ENCODE data around the gene HTR4.

HTR4 gene

GRCh38 chr5:148660346-148660660 is 6.0 kb upstream of the HTR4 start:
- DNase-seq, result no peak

GRCh38 chr5:148659641-148660345 is 5.5 kb upstream of the HTR4 start:
- no peak for DNase-seq

- no peak for DNase-seq
Observed at GRCh38 chr5:148653291-148653835, 964 bp downstream of the HTR4 start.

GRCh38 chr5:148651528-148651927 is 2.8 kb downstream of the HTR4 start:
- DNase-seq, result no peak

GRCh38 chr5:148645527-148645926 is 8.8 kb downstream of the HTR4 start:
- DNase-seq, result no peak

GRCh38 chr5:148641735-148642134 is 12.6 kb downstream of the HTR4 start:
- DNase-seq, result no peak

GRCh38 chr5:148640471-148640870 is 13.9 kb downstream of the HTR4 start:
- DNase-seq, result no peak

GRCh38 chr5:148639081-148639480 is 15.2 kb downstream of the HTR4 start:
- no peak for DNase-seq

GRCh38 chr5:148636353-148636752 is 18.0 kb downstream of the HTR4 start:
- no peak for DNase-seq

- DNase-seq, result no peak
Observed at GRCh38 chr5:148635321-148636083, 18.8 kb downstream of the HTR4 start.

- DNase-seq, result no peak
Observed at GRCh38 chr5:148633067-148633377, 21.3 kb downstream of the HTR4 start.

- no peak for DNase-seq
Observed at GRCh38 chr5:148632255-148633066, 21.9 kb downstream of the HTR4 start.

- DNase-seq, result no peak
Observed at GRCh38 chr5:148626986-148627385, 27.3 kb downstream of the HTR4 start.

GRCh38 chr5:148626081-148626613 is 28.2 kb downstream of the HTR4 start:
- DNase-seq, result no peak

GRCh38 chr5:148625250-148625649 is 29.1 kb downstream of the HTR4 start:
- no peak for DNase-seq

- DNase-seq, result no peak
Observed at GRCh38 chr5:148623741-148624140, 30.6 kb downstream of the HTR4 start.

GRCh38 chr5:148623101-148623500 is 31.2 kb downstream of the HTR4 start:
- no peak for DNase-seq

GRCh38 chr5:148620696-148621095 is 33.6 kb downstream of the HTR4 start:
- DNase-seq, result peak; percentile 6

- no peak for DNase-seq
Observed at GRCh38 chr5:148620091-148620490, 34.2 kb downstream of the HTR4 start.

GRCh38 chr5:148619484-148619883 is 34.8 kb downstream of the HTR4 start:
- no peak for DNase-seq

- no peak for DNase-seq
Observed at GRCh38 chr5:148615644-148616275, 38.6 kb downstream of the HTR4 start.

- no peak for DNase-seq
Observed at GRCh38 chr5:148607406-148607805, 46.9 kb downstream of the HTR4 start.

- DNase-seq, result no peak
Observed at GRCh38 chr5:148606296-148606695, 48.0 kb downstream of the HTR4 start.
